HL-60 (cell line): ENCODE data around the gene MVD.

Experiments used
- DNase-seq, 2 experiments: peaks; one replicate each; pipeline ENCODE4 v3.0.0-alpha.2; 2010 to 2020; ENCODE audit warnings: low read depth in 1 of 2, low spot score in 1 of 2
- H3K27ac ChIP-seq: fragments of 250-450 bp; sonication (Bioruptor Pico); replicated peaks from 2 replicates; pipeline ENCODE4 v1.5.1; 2020; ENCODE audit warnings: mild to moderate bottlenecking, moderate library complexity
- H3K27me3 ChIP-seq: fragments of 250-450 bp; sonication (Bioruptor Pico); 2 replicates; pipeline ENCODE4 v1.5.1; 2021; ENCODE audit warnings: mild to moderate bottlenecking, moderate library complexity; ENCODE audit not compliant: insufficient read depth, poor library complexity, severe bottlenecking
- H3K4me3 ChIP-seq: replicated peaks from 2 replicates; pipeline ENCODE4 v1.5.1; 2011; ENCODE audit warnings: mild to moderate bottlenecking, control low read depth, low read length; ENCODE audit not compliant: insufficient read depth
- CTCF ChIP-seq: IDR thresholded peaks from one replicate; pipeline ENCODE4 v1.5.1; 2011; ENCODE audit warnings: low read length, control low read depth, inconsistent platforms; ENCODE audit not compliant: insufficient read depth
- GABPA ChIP-seq: IDR thresholded peaks from 2 replicates; pipeline ENCODE4 v1.6.1; 2012; ENCODE audit warnings: low read depth
- POLR2AphosphoS5 ChIP-seq: IDR thresholded peaks from 2 replicates; pipeline ENCODE4 v1.6.1; 2012; ENCODE audit warnings: low read depth
- REST ChIP-seq: IDR thresholded peaks from 2 replicates; pipeline ENCODE4 v1.6.1; 2012; ENCODE audit warnings: low read depth; ENCODE audit not compliant: insufficient replicate concordance
- SPI1 ChIP-seq: IDR thresholded peaks from 2 replicates; pipeline ENCODE4 v1.6.1; 2012; ENCODE audit warnings: low read depth, mild to moderate bottlenecking, borderline replicate concordance

Gene MVD

GRCh38 chr16:88617268-88618031, 45.4 kb downstream of the MVD start:
- no peaks in the 10 kb centered on the region for H3K27me3 ChIP-seq
- no peak for DNase-seq
- no peak overlapping the region for H3K27ac ChIP-seq
- TF ChIP-seq GABPA (no peak), CTCF (no peak), SPI1 (no peak), POLR2AphosphoS5 (no peak), REST (no peak)
- H3K4me3 ChIP-seq: no peak overlapping the region

GRCh38 chr16:88616736-88617135, 46.2 kb downstream of the MVD start:
- H3K4me3 ChIP-seq: no peak overlapping the region
- no peak for TF ChIP-seq SPI1
- TF ChIP-seq REST: no peak
- TF ChIP-seq CTCF: no peak
- H3K27ac ChIP-seq: no peak overlapping the region
- no peak for DNase-seq
- H3K27me3 ChIP-seq: no peaks in the 10 kb centered on the region

- Histone ChIP-seq H3K4me3 (no peak overlapping the region), H3K27ac (no peak overlapping the region), H3K27me3 (no peaks in the 10 kb centered on the region)
- TF ChIP-seq POLR2AphosphoS5 (no peak), CTCF (no peak), SPI1 (no peak)
- DNase-seq: no peak
Measured at GRCh38 chr16:88616320-88616719, 46.6 kb downstream of the MVD start.

GRCh38 chr16:88614818-88615580, 47.9 kb downstream of the MVD start:
- TF ChIP-seq CTCF (no peak), REST (no peak), GABPA (no peak), SPI1 (no peak), POLR2AphosphoS5 (no peak)
- H3K27me3 ChIP-seq: no peaks in the 10 kb centered on the region
- no peak for DNase-seq
- peak overlapping the region; percentile 60 for H3K27ac ChIP-seq
- H3K4me3 ChIP-seq: no peak overlapping the region
